Effector memory CD8-positive, alpha-beta T cell (primary cell): ENCODE data around the gene TNNC2.
"Not testable (repeated sequence)": the region's sequence is repeated elsewhere in the genome, so short reads cannot be mapped to it uniquely, and the experiment has no call there.

Experiments
- ATAC-seq: fragments of 150-1000 bp; cut with Tn5 transposase; replicated peaks from 2 replicates; pipeline ENCODE4 v1.10.0; 2021; ENCODE audit warnings: mild to moderate bottlenecking, moderate library complexity
- DNase-seq, 3 experiments: peaks; one replicate each; pipeline ENCODE4 v3.0.0; 2021
- H3K27ac Mint-ChIP-seq, 2 donors: one replicate each; pipeline ENCODE4 v1.8.0; 2022; ENCODE audit warnings: mild to moderate bottlenecking in 2 of 2, mixed read lengths in 2 of 2, moderate library complexity in 2 of 2
- H3K27me3 Mint-ChIP-seq, 2 donors: one replicate each; pipeline ENCODE4 v1.8.0; 2022; ENCODE audit warnings: mixed read lengths in 2 of 2
- H3K36me3 Mint-ChIP-seq: one replicate; pipeline ENCODE4 v1.8.0; 2022; ENCODE audit warnings: mild to moderate bottlenecking, moderate library complexity, mixed read lengths; ENCODE audit not compliant: insufficient read depth
- H3K4me1 Mint-ChIP-seq, 2 donors: one replicate each; pipeline ENCODE4 v1.8.0; 2022; ENCODE audit warnings: low read depth in 2 of 2, mixed read lengths in 2 of 2
- H3K4me3 Mint-ChIP-seq, 2 donors: one replicate each; pipeline ENCODE4 v1.8.0; 2022; ENCODE audit warnings: mild to moderate bottlenecking in 2 of 2, mixed read lengths in 2 of 2, moderate library complexity in 2 of 2
- H3K9me3 Mint-ChIP-seq, 2 donors: one replicate each; pipeline ENCODE4 v1.8.0; 2022; ENCODE audit warnings: mixed read lengths in 2 of 2

Gene TNNC2

GRCh38 chr20:45801851-45802250, 25.3 kb downstream of the TNNC2 start:
- no peaks in the 10 kb centered on the region for H3K9me3 Mint-ChIP-seq
- H3K27ac Mint-ChIP-seq, result no peak overlapping the region
- ATAC-seq (no peak), DNase-seq (no peak)
- H3K36me3 Mint-ChIP-seq, result peaks cover 31% of the 10 kb centered on the region
- peaks cover 7 to 12% of the 10 kb centered on the region in 2 donors for H3K4me1 Mint-ChIP-seq
- H3K27me3 Mint-ChIP-seq, result no peaks in the 10 kb centered on the region
- H3K4me3 Mint-ChIP-seq, result no peak overlapping the region

- DNase-seq, result peak; percentile 60 to 69 (median 66)
- Mint-ChIP-seq H3K4me1 (peaks cover 7 to 12% of the 10 kb centered on the region in 2 donors), H3K9me3 (no peaks in the 10 kb centered on the region), H3K27ac (peak overlapping the region; percentile 0 to 64), H3K27me3 (no peaks in the 10 kb centered on the region), H3K4me3 (peak overlapping the region in 1 of 2 donors; percentile 24), H3K36me3 (peaks cover 37% of the 10 kb centered on the region)
- ATAC-seq, result peak; percentile 97
Observed at GRCh38 chr20:45798935-45799642, 28.0 kb downstream of the TNNC2 start.

DNA sequence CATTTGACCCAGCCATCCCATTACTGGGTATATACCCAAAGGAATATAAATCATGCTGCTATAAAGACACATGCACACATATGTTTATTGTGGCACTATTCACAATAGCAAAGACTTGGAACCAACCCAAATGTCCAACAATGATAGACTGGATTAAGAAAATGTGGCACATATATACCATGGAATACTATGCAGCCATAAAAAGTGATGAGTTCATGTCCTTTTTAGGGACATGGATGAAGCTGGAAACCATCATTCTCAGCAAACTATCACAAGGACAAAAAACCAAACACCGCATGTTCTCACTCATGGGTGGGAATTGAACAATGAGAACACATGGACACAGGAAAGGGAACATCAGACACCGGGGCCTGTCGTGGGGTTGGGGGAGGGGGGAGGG, 29.2 kb downstream of the TNNC2 start:
- not testable (repeated sequence) for DNase-seq, H3K27ac Mint-ChIP-seq, H3K27me3 Mint-ChIP-seq, ATAC-seq, H3K4me3 Mint-ChIP-seq, H3K9me3 Mint-ChIP-seq
- H3K36me3 Mint-ChIP-seq, result peaks cover 42% of the 10 kb centered on the region
- peaks cover 8 to 12% of the 10 kb centered on the region in 2 donors for H3K4me1 Mint-ChIP-seq

DNA sequence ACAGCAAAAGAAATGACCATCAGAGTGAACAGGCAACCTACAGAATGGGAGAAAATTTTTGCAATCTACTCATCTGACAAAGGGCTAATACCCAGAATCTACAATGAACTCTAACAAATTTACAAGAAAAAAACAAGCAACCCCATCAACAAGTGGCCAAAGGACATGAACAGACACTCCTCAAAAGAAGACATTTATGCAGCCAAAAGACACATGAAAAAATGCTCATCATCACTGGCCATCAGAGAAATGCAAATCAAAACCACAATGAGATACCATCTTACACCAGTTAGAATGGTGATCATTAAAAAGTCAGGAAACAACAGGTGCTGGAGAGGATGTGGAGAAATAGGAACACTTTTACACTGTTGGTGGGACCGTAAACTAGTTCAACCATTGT, 29.6 kb downstream of the TNNC2 start:
- H3K36me3 Mint-ChIP-seq, result peaks cover 44% of the 10 kb centered on the region
- not testable (repeated sequence) for H3K27ac Mint-ChIP-seq, ATAC-seq, DNase-seq, H3K4me3 Mint-ChIP-seq, H3K9me3 Mint-ChIP-seq, H3K27me3 Mint-ChIP-seq
- peaks cover 12 to 17% of the 10 kb centered on the region in 2 donors for H3K4me1 Mint-ChIP-seq

GRCh38 chr20:45796337-45797065, 30.6 kb downstream of the TNNC2 start:
- no peak overlapping the region for H3K27ac Mint-ChIP-seq
- H3K27me3 Mint-ChIP-seq, result no peaks in the 10 kb centered on the region
- peaks cover 48% of the 10 kb centered on the region for H3K36me3 Mint-ChIP-seq
- ATAC-seq (no peak), DNase-seq (no peak)
- no peaks in the 10 kb centered on the region for H3K9me3 Mint-ChIP-seq
- peaks cover 16 to 22% of the 10 kb centered on the region in 2 donors for H3K4me1 Mint-ChIP-seq
- H3K4me3 Mint-ChIP-seq, result no peak overlapping the region

- H3K27ac Mint-ChIP-seq, result peak overlapping the region; percentile 95 to 96
- H3K36me3 Mint-ChIP-seq, result peaks cover 44% of the 10 kb centered on the region
- no peaks in the 10 kb centered on the region for H3K9me3 Mint-ChIP-seq
- DNase-seq (no peak), ATAC-seq (no peak)
- peak overlapping the region; percentile 86 to 90 for H3K4me3 Mint-ChIP-seq
- peaks cover 10 to 13% of the 10 kb centered on the region in 2 donors for H3K4me1 Mint-ChIP-seq
- H3K27me3 Mint-ChIP-seq, result no peaks in the 10 kb centered on the region
Observed at GRCh38 chr20:45792317-45793118, 34.6 kb downstream of the TNNC2 start.

DNA sequence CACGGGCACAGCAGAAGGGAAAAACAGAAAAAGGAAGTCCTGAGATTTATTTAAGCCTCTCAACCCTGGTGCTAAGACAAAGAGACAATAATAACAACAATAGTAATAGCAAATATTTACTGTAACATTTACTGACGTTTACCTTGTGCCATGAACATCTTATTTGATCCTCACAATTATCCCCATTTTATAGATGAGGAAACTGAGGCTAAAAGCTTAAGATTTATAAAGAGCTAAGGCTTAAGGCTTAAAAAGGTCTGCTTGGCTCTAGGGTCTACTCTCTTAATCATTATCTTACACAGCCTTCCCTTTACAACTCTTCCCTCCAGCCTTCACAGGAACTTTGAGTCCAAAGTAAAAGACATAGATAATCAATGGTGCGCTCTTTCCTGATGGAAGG, 38.8 kb downstream of the TNNC2 start:
- H3K4me3 Mint-ChIP-seq, result no peak overlapping the region
- H3K4me1 Mint-ChIP-seq, result peaks cover 10 to 13% of the 10 kb centered on the region in 2 donors
- DNase-seq (no peak), ATAC-seq (no peak)
- H3K36me3 Mint-ChIP-seq, result peaks cover 16% of the 10 kb centered on the region
- no peaks in the 10 kb centered on the region for H3K9me3 Mint-ChIP-seq
- H3K27ac Mint-ChIP-seq, result no peak overlapping the region
- H3K27me3 Mint-ChIP-seq, result no peaks in the 10 kb centered on the region

DNA sequence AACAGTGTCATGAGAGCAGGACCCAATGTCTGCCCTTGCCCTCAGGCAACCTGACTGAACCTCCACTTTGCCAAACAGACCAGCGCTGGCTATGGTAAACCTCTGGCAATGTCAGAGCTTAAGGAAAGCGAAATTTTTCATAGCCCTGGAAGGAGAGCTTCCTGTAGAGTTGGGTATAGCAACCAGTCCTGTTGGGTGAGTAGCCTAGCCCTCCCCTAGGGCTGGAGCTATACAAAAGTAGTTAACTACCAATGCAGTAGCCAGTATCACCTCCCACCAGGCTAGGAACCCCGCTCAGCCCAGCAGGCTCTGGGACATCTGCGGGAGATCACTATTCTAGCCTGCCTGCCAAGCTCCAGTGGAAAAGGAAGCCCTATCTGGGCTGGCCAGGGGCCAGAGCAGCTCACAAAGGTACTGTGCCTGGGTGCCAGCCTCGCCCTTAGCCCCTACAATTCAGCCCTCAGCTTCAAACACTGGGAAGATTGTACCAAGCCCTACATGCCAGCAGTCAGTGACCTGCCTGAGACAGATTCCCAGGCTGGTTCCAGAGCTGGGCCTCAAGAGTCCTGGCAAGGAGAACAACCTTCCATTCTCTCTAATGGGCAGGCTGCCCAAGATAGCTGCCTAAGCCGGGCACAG, 43.3 kb downstream of the TNNC2 start:
- no peaks in the 10 kb centered on the region for H3K27me3 Mint-ChIP-seq
- ATAC-seq (no peak), DNase-seq (no peak)
- no peak overlapping the region for H3K27ac Mint-ChIP-seq
- H3K36me3 Mint-ChIP-seq, result no peaks in the 10 kb centered on the region
- no peak overlapping the region for H3K4me3 Mint-ChIP-seq
- H3K4me1 Mint-ChIP-seq, result peaks cover 5 to 7% of the 10 kb centered on the region in 2 donors
- H3K9me3 Mint-ChIP-seq, result no peaks in the 10 kb centered on the region

GRCh38 chr20:45782890-45783289, 44.2 kb downstream of the TNNC2 start:
- Mint-ChIP-seq H3K4me3 (no peak overlapping the region), H3K27ac (no peak overlapping the region), H3K36me3 (no peaks in the 10 kb centered on the region), H3K27me3 (no peaks in the 10 kb centered on the region), H3K4me1 (peaks cover 5 to 7% of the 10 kb centered on the region in 2 donors), H3K9me3 (no peaks in the 10 kb centered on the region)
- DNase-seq (no peak), ATAC-seq (peak; percentile 61)

DNA sequence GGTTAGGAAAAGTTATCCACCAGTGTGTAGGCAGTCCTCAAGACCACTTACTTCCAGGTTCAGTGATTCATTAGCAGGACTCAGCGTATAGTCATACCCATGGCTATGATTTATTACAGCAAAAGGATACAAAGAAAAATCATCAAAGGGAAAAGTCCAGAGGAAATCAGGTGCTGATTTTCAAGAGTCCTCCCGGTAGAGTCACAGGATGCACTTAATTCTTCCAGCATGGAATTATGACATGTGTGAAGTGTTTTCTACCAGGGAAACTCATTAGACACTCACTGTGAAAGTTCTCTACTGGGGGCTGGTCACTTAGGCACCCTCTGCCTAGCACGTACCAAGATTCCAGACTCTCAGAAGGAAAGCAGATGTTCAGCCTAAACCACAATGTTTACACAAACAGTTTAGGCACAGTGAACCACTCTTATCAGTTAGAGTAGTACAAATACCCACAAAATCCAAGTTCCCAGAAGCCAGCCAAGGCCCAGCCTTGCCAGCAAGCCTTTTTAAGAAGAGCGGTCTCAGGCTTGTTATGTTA, 45.7 kb downstream of the TNNC2 start:
- Mint-ChIP-seq H3K9me3 (no peaks in the 10 kb centered on the region), H3K27ac (no peak overlapping the region)

DNA sequence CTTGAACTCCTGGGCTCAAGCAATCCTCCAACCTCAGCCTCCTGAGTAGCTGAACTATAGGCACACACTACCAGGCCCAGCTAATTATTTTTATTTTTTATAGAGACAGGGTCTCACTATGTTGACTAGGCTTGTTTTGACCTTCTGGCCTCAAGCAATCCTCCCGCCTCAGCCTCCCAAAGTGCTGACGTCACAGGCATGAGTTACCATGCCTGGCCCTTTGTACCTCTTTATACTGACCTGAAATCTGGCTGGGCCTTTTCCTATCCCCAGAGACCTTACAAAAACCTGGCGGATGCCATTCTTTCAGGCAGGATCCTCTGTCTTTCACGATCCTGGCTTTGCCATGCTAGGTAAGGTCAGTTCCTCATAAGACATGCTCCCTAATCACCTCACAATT, 47.0 kb downstream of the TNNC2 start:
- peaks cover 9 to 11% of the 10 kb centered on the region in 2 donors for H3K27me3 Mint-ChIP-seq
- ATAC-seq (no peak), DNase-seq (no peak)
- H3K27ac Mint-ChIP-seq, result peak overlapping the region in 1 of 2 donors; percentile 46
- peaks cover 5 to 7% of the 10 kb centered on the region in 2 donors for H3K4me1 Mint-ChIP-seq
- no peak overlapping the region for H3K4me3 Mint-ChIP-seq
- no peaks in the 10 kb centered on the region for H3K9me3 Mint-ChIP-seq
- no peaks in the 10 kb centered on the region for H3K36me3 Mint-ChIP-seq

More for the DNA sequence above, 45.7 kb downstream of the TNNC2 start:
- Mint-ChIP-seq H3K4me1 (peaks cover 5 to 7% of the 10 kb centered on the region in 2 donors), H3K36me3 (no peaks in the 10 kb centered on the region), H3K4me3 (no peak overlapping the region), H3K27me3 (no peaks in the 10 kb centered on the region)
- DNase-seq, result no peak
- ATAC-seq, result no peak

- Mint-ChIP-seq H3K27ac (no peak overlapping the region), H3K4me3 (no peak overlapping the region), H3K9me3 (no peaks in the 10 kb centered on the region), H3K27me3 (peaks cover 15 to 20% of the 10 kb centered on the region in 2 donors), H3K4me1 (peaks cover 5 to 7% of the 10 kb centered on the region in 2 donors), H3K36me3 (no peaks in the 10 kb centered on the region)
- DNase-seq, result no peak
- ATAC-seq, result no peak
Observed at GRCh38 chr20:45779011-45779915, 47.8 kb downstream of the TNNC2 start.
